HL-60 (cell line): ENCODE results near the gene PRMT5.

Source experiments
- DNase-seq, 2 experiments: peaks; one replicate each; pipeline ENCODE4 v3.0.0-alpha.2; 2010 to 2020; ENCODE audit warnings: low read depth in 1 of 2, low spot score in 1 of 2
- H3K27ac ChIP-seq: fragments of 250-450 bp; sonication (Bioruptor Pico); replicated peaks from 2 replicates; pipeline ENCODE4 v1.5.1; 2020; ENCODE audit warnings: mild to moderate bottlenecking, moderate library complexity
- H3K27me3 ChIP-seq: fragments of 250-450 bp; sonication (Bioruptor Pico); 2 replicates; pipeline ENCODE4 v1.5.1; 2021; ENCODE audit warnings: mild to moderate bottlenecking, moderate library complexity; ENCODE audit not compliant: insufficient read depth, poor library complexity, severe bottlenecking
- H3K4me3 ChIP-seq: replicated peaks from 2 replicates; pipeline ENCODE4 v1.5.1; 2011; ENCODE audit warnings: mild to moderate bottlenecking, control low read depth, low read length; ENCODE audit not compliant: insufficient read depth
- GABPA ChIP-seq: IDR thresholded peaks from 2 replicates; pipeline ENCODE4 v1.6.1; 2012; ENCODE audit warnings: low read depth
- POLR2AphosphoS5 ChIP-seq: IDR thresholded peaks from 2 replicates; pipeline ENCODE4 v1.6.1; 2012; ENCODE audit warnings: low read depth
- SPI1 ChIP-seq: IDR thresholded peaks from 2 replicates; pipeline ENCODE4 v1.6.1; 2012; ENCODE audit warnings: low read depth, mild to moderate bottlenecking, borderline replicate concordance
- TF ChIP-seq, protein P1 (sequence below): IDR thresholded peaks from one replicate; pipeline ENCODE4 v1.5.1; 2011; ENCODE audit warnings: low read length, control low read depth, inconsistent platforms; ENCODE audit not compliant: insufficient read depth
- TF ChIP-seq, protein P2 (sequence below): IDR thresholded peaks from 2 replicates; pipeline ENCODE4 v1.6.1; 2012; ENCODE audit warnings: low read depth; ENCODE audit not compliant: insufficient replicate concordance

PRMT5 gene

DNA sequence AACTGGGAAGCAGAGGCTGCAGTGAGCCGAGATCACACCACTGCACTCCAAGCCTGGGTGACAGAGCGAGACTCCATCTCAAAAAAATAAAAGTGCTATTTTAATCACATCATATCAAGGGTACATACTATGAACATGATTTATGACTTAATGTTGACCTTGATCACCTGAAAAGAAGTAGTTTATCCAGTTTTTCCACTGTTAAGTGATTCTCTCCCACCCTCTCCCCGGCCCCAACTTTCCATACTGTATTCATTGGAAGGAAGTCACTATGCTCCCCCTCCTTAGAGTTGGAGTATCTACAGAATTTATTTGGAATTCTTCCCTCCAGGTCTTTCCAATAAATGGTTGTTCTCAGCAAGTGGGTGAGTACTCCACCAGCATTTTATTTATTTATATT lies 3.0 kb upstream of the PRMT5 start:
- TF ChIP-seq, protein P1, sequence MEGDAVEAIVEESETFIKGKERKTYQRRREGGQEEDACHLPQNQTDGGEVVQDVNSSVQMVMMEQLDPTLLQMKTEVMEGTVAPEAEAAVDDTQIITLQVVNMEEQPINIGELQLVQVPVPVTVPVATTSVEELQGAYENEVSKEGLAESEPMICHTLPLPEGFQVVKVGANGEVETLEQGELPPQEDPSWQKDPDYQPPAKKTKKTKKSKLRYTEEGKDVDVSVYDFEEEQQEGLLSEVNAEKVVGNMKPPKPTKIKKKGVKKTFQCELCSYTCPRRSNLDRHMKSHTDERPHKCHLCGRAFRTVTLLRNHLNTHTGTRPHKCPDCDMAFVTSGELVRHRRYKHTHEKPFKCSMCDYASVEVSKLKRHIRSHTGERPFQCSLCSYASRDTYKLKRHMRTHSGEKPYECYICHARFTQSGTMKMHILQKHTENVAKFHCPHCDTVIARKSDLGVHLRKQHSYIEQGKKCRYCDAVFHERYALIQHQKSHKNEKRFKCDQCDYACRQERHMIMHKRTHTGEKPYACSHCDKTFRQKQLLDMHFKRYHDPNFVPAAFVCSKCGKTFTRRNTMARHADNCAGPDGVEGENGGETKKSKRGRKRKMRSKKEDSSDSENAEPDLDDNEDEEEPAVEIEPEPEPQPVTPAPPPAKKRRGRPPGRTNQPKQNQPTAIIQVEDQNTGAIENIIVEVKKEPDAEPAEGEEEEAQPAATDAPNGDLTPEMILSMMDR, result no peak
- TF ChIP-seq POLR2AphosphoS5, result no peak
- no peak for TF ChIP-seq SPI1
- no peak for TF ChIP-seq GABPA
- TF ChIP-seq, protein P2, sequence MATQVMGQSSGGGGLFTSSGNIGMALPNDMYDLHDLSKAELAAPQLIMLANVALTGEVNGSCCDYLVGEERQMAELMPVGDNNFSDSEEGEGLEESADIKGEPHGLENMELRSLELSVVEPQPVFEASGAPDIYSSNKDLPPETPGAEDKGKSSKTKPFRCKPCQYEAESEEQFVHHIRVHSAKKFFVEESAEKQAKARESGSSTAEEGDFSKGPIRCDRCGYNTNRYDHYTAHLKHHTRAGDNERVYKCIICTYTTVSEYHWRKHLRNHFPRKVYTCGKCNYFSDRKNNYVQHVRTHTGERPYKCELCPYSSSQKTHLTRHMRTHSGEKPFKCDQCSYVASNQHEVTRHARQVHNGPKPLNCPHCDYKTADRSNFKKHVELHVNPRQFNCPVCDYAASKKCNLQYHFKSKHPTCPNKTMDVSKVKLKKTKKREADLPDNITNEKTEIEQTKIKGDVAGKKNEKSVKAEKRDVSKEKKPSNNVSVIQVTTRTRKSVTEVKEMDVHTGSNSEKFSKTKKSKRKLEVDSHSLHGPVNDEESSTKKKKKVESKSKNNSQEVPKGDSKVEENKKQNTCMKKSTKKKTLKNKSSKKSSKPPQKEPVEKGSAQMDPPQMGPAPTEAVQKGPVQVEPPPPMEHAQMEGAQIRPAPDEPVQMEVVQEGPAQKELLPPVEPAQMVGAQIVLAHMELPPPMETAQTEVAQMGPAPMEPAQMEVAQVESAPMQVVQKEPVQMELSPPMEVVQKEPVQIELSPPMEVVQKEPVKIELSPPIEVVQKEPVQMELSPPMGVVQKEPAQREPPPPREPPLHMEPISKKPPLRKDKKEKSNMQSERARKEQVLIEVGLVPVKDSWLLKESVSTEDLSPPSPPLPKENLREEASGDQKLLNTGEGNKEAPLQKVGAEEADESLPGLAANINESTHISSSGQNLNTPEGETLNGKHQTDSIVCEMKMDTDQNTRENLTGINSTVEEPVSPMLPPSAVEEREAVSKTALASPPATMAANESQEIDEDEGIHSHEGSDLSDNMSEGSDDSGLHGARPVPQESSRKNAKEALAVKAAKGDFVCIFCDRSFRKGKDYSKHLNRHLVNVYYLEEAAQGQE, result no peak
- Histone ChIP-seq H3K4me3 (no peak overlapping the region), H3K27ac (no peak overlapping the region), H3K27me3 (no peaks in the 10 kb centered on the region)
- no peak for DNase-seq

- Histone ChIP-seq H3K4me3 (peak overlapping the region; percentile 91), H3K27me3 (no peaks in the 10 kb centered on the region), H3K27ac (peak overlapping the region; percentile 58)
- TF ChIP-seq, protein P2, result no peak
- TF ChIP-seq SPI1 (no peak), POLR2AphosphoS5 (no peak), GABPA (no peak)
- TF ChIP-seq, protein P1, result no peak
- no peak for DNase-seq
Observed at GRCh38 chr14:22929961-22930364, 787 bp upstream of the PRMT5 start.

DNA sequence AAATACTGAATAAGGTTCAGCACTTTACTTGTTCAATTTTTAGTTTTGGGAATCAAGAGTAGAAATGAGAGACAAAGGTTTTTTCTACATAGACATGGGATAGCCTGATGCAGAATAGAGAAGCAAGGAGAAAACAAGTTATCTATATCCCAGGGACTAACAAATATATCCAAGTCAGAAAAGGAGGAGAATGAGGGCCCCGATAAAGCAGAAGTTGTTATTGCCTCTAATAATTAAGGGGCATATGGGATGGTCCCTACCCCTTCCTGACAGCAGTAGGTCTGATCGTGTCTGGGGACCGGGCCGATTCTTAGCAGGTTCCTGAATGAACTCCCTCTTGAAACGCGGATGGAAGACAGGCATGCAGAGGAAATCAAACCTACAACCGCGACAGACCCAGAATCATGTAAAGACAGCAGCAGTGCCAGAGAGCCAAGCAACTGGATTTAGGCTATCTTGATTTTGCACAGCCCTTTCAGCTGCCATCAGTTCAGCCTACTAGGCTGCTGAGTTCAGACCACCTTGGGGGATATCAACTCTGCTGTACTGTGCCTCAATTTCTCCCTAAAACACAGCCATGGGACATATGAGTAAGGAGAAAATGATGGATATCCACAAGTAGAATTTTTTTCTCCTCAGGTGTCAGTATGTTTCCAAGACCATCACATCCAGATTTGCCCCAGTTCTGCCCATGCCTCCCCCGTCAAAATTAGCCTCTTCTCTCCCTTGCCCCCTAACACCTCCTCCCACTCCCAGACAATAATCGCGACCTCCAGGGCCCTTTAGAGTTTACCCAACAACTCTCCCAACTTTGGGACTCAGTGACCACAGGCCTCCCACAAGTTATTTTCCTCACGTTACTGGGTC lies 706 bp downstream of the PRMT5 start:
- peak overlapping the region; percentile 83 for H3K27ac ChIP-seq
- DNase-seq, result no peak
- peak overlapping the region; percentile 91 for H3K4me3 ChIP-seq
- TF ChIP-seq, protein P1, result no peak
- TF ChIP-seq SPI1 (no peak), GABPA (no peak), POLR2AphosphoS5 (no peak)
- TF ChIP-seq, protein P2, result no peak
- no peaks in the 10 kb centered on the region for H3K27me3 ChIP-seq
